Prostate gland (tissue), 2 donors: ENCODE results near the gene TNK2. TPM values are rescaled to one million over a fixed set of nuclear protein-coding genes. Genes with fewer than 3 reads are reported as not detected.

Experiments used
- DNase-seq: peaks from one replicate; pipeline ENCODE4 v3.0.0-alpha.2; 2019; ENCODE audit warnings: low spot score
- H3K27ac ChIP-seq, 2 donors: fragments of 200-600 bp; sonication (generic); 2 replicates each; pipeline ENCODE4 v1.5.1; 2017 to 2019
- H3K27me3 ChIP-seq: fragments of 200-600 bp; sonication (generic); replicated peaks from 2 replicates; pipeline ENCODE4 v1.5.1; 2019; ENCODE audit not compliant: insufficient read depth
- H3K36me3 ChIP-seq, 2 donors: fragments of 200-600 bp; sonication (generic); 1 replicate in 1 of 2; 2 replicates in 1 of 2; pipeline versions ENCODE4 v1.5.1 to v1.8.1; 2017 to 2019
- H3K4me1 ChIP-seq: fragments of 200-600 bp; sonication (generic); replicated peaks from 2 replicates; pipeline ENCODE4 v1.5.1; 2019
- H3K4me3 ChIP-seq, 2 donors: fragments of 200-600 bp; sonication (generic); 2 replicates each; pipeline ENCODE4 v1.5.1; 2017 to 2019
- H3K9me3 ChIP-seq: fragments of 200-600 bp; sonication (generic); 2 replicates; pipeline ENCODE4 v1.5.1; 2017
- POLR2A ChIP-seq: fragments of 450-650 bp; IDR thresholded peaks from one replicate; pipeline ENCODE4 v1.6.1; 2016; ENCODE audit warnings: antibody characterized with exemption, mild to moderate bottlenecking
- POLR2AphosphoS5 ChIP-seq: sonication (generic); formaldehyde crosslinking; IDR thresholded peaks from one replicate; pipeline ENCODE4 v1.6.1; 2017; ENCODE audit warnings: antibody characterized with exemption
- whole genome bisulfite sequencing: methylation state at CpG from one replicate; pipeline ENCODE4 v1.1.5; 2018; 5-methylcytosine and 5-hydroxymethylcytosine counted together
- intact Hi-C: fragments of 100-400 bp; cut with DNase I; formaldehyde crosslinking; loops from one replicate; pipeline ENCODE4 v1.14.2; 2022
- total RNA-seq, 2 donors: library from RNA; depleted of rRNA; stranded (reverse); fragments of >200 nt; gene quantifications; one replicate each; pipeline ENCODE4 v1.1.0, GENCODE V29; 2016
- TF ChIP-seq, protein P1 (sequence below), 4 experiments: fragments of 200-600 bp in 2 of 4; fragments of 450-650 bp in 2 of 4; sonication (generic) in 2 of 4; IDR thresholded peaks; 1 replicate in 3 of 4; 2 replicates in 1 of 4; pipeline ENCODE4 v1.5.1; 2016 to 2019; ENCODE audit warnings: antibody characterized with exemption in 4 of 4, mild to moderate bottlenecking in 2 of 4, moderate library complexity in 2 of 4

Gene TNK2
- total RNA-seq, 2 donors from 2014 or later: 34.9 to 100 TPM

DNA sequence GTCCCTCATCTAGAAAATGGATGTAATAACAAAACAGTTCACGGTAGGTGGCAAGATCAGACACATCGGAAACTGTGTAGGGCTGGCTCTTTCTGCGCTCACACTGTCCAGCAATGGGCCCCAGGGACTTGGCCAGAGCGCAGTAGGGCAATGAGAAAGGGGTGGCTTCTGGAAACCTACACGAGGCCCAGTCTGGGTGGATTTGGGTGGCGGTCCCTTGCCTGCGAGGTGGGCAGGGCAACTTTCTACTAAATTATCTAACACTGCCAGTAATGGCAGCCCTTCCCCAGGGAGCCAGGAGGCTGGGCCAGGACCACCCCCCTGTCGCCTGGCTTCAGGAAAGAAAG is 2.1 kb upstream of the TNK2 start:
- Histone ChIP-seq H3K27me3 (no peaks in the 10 kb centered on the region), H3K36me3 (no peaks in the 10 kb centered on the region), H3K4me1 (peaks cover 28% of the 10 kb centered on the region), H3K27ac (peak overlapping the region; percentile 77 to 80), H3K9me3 (no peaks in the 10 kb centered on the region), H3K4me3 (peak overlapping the region in 1 of 2 donors; percentile 80)
- no peak for DNase-seq
- WGBS: 79% methylated on average over 8 of the region's 8 CpGs
- no peak for TF ChIP-seq POLR2AphosphoS5
- no peak for TF ChIP-seq POLR2A
- TF ChIP-seq, protein P1, sequence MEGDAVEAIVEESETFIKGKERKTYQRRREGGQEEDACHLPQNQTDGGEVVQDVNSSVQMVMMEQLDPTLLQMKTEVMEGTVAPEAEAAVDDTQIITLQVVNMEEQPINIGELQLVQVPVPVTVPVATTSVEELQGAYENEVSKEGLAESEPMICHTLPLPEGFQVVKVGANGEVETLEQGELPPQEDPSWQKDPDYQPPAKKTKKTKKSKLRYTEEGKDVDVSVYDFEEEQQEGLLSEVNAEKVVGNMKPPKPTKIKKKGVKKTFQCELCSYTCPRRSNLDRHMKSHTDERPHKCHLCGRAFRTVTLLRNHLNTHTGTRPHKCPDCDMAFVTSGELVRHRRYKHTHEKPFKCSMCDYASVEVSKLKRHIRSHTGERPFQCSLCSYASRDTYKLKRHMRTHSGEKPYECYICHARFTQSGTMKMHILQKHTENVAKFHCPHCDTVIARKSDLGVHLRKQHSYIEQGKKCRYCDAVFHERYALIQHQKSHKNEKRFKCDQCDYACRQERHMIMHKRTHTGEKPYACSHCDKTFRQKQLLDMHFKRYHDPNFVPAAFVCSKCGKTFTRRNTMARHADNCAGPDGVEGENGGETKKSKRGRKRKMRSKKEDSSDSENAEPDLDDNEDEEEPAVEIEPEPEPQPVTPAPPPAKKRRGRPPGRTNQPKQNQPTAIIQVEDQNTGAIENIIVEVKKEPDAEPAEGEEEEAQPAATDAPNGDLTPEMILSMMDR (IDR thresholded peaks at IDR 0.05): no peak
- intact Hi-C loops: loop anchor here (5.0 kb wide), 1 partner anchor 48 kb away; no protein-coding TSS in a partner anchor

DNA sequence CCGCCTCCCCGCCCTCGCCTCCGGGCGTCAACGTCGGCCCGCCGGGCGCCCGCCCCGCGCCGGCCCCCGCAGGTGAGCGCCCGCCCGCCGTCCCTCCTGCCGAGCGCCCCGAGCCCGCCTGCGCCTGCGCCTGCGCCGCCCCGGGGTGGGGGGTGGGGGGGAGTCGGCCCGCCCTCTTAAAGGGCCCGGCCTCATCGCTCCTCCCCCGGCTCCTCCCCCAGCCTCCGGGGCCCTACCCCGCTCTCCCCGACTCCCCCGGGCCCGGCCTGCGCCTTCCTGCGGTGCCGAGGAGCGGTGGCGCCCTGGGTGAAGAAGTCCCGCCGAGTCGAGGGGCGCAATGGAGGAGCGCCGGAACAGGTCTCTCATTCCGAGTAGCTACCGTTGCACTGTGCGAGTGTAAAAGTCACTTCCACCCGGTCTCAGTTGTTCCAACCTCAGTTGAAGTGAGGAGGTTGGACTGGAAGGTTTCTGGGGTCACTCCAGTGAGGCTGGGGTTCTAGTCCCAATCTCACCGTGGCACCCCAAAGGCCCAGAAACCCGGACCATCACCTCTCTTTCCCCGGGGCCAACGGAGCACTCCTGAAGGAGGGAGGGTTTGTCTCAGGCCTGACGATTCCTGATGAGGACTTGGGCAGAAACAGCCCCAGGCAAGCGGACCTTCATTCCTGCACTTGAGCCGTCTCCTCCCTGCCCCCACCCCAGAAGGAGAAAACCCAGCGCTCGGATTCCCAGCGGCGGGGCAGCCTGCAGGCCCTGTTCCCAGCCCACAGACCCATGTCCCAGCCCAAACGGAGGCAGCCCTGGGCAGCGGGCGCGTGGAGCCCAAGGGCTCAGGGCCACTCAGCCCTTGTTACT is 1.5 kb upstream of the TNK2 start:
- WGBS: 32% methylated on average over 26 of the region's 68 CpGs
- Histone ChIP-seq H3K36me3 (no peaks in the 10 kb centered on the region), H3K27me3 (no peaks in the 10 kb centered on the region), H3K27ac (peak overlapping the region; percentile 80 to 83), H3K4me1 (peaks cover 28% of the 10 kb centered on the region), H3K4me3 (peak overlapping the region; percentile 72 to 80), H3K9me3 (no peaks in the 10 kb centered on the region)
- TF ChIP-seq POLR2AphosphoS5: peak; percentile 73
- peak; percentile 61 for TF ChIP-seq POLR2A
- TF ChIP-seq, protein P1 (IDR thresholded peaks at IDR 0.05): peak in 2 of 4 experiments; percentile 20 to 24
- intact Hi-C loops: loop anchor here (5.0 kb wide), 1 partner anchor 48 kb away; no protein-coding TSS in a partner anchor
- peak; percentile 88 for DNase-seq

DNA sequence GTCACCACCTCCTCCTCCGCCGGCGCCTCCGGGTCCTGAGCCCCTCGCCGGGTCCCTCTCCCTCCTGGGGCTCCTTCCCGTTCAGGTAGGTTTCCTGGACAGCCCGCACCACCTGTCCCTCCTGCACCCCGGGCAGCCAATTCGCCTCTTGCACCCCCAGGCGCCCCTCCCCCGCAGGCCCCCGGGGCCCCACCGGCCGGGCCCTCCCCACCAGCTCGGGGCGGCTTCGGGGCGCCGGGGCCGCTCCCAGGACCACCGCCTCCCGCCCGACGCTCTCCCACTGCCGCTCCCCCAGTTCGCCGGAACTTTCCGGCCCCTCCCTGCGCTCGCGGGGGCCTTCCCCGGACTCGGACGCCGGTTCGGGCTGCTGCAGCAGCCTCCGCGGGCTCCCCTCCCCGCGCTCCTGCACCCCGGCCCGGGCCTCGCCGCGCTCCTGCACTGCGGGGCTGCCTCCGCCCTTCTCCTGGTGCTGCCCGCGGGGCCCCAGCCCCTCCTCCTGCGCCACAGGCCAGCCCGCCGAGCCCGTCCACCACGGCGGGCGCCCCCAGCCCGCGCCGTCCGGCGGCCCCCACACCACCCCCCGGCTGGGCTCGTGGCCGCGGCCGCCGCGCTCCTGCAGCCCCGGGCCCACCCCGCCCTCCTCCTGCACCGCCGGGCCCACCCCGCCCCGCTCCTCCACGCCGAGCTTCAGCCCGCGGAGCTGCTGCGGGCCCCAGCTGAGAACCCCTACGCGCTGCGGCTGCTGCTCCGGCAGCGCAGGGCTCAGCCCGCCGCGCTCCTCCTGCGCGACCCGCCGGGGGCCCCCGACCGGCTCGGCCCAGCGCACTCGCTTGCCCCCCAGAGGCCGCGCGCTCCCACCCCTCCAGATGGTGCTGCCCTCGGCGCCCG is 587 bp upstream of the TNK2 start:
- Histone ChIP-seq H3K36me3 (no peaks in the 10 kb centered on the region), H3K4me3 (peak overlapping the region; percentile 72 to 80), H3K27ac (peak overlapping the region; percentile 70 to 83), H3K27me3 (no peaks in the 10 kb centered on the region), H3K9me3 (no peaks in the 10 kb centered on the region), H3K4me1 (peaks cover 23% of the 10 kb centered on the region)
- TF ChIP-seq POLR2A: no peak
- TF ChIP-seq, protein P1 (IDR thresholded peaks at IDR 0.05): no peak
- under 1% methylated on average over 68 of the region's 103 CpGs for WGBS
- no peak for DNase-seq
- intact Hi-C loops: no loop called here

DNA sequence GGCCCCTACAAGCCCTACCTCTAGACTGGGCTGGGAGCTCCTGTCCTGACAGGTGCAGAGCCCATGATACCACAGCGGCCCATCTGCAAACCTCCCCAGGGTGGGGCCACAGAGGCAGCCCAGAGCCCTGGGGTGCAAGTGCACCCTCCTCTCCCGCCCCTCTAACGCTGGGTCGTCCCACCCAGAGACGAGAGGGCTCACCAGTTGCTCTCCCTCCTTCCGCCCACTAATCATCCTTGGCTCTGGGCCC is 742 bp downstream of the TNK2 start:
- no peaks in the 10 kb centered on the region for H3K36me3 ChIP-seq
- intact Hi-C loops: no loop called here
- H3K4me3 ChIP-seq: peak overlapping the region; percentile 72 to 80
- H3K4me1 ChIP-seq: peaks cover 22% of the 10 kb centered on the region
- WGBS: 16% methylated on average over 6 of the region's 6 CpGs
- no peak for TF ChIP-seq POLR2A
- TF ChIP-seq, protein P1 (IDR thresholded peaks at IDR 0.05): no peak
- no peak for TF ChIP-seq POLR2AphosphoS5
- peak overlapping the region; percentile 70 to 83 for H3K27ac ChIP-seq
- DNase-seq: no peak
- no peaks in the 10 kb centered on the region for H3K9me3 ChIP-seq
- no peaks in the 10 kb centered on the region for H3K27me3 ChIP-seq
